T-helper 2 cell (primary cell): ENCODE results near the gene CD248.
A peak's percentile ranks its signal among the peaks of the same experiment; 100 is the strongest.

ENCODE experiments used
- DNase-seq, 5 experiments: peaks; one replicate each; pipeline versions ENCODE4 v3.0.0 to v3.0.0-alpha.2; 2012 to 2022

CD248 gene

GRCh38 chr11:66275984-66276612 is 40.7 kb downstream of the CD248 start:
- no peak for DNase-seq

- no peak for DNase-seq
Observed at GRCh38 chr11:66275396-66275795, 41.4 kb downstream of the CD248 start.

GRCh38 chr11:66274219-66274618 is 42.6 kb downstream of the CD248 start:
- no peak for DNase-seq

DNA sequence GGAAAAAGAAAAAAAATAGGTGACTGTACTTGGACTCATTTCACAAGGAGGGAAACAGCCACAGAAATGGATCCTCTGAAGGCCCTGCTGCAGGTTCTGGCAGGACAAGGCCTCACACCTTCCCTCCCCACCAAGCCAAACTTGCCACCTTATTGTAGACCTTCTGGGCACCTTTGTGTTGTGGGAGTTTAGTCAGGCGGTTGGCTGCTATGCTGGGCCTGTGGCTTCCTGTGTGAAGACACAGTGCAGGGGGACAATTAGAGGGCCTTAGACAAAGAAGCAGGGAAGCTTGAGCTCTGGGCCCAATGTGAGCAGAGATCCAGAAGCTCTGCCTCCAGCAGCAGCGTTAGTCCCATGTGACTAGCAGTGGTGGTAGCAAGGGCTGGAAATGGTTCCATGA is 44.2 kb downstream of the CD248 start:
- DNase-seq: peak in 1 of 5 experiments; percentile 65

GRCh38 chr11:66271816-66272215 is 45.0 kb downstream of the CD248 start:
- DNase-seq: no peak

DNA sequence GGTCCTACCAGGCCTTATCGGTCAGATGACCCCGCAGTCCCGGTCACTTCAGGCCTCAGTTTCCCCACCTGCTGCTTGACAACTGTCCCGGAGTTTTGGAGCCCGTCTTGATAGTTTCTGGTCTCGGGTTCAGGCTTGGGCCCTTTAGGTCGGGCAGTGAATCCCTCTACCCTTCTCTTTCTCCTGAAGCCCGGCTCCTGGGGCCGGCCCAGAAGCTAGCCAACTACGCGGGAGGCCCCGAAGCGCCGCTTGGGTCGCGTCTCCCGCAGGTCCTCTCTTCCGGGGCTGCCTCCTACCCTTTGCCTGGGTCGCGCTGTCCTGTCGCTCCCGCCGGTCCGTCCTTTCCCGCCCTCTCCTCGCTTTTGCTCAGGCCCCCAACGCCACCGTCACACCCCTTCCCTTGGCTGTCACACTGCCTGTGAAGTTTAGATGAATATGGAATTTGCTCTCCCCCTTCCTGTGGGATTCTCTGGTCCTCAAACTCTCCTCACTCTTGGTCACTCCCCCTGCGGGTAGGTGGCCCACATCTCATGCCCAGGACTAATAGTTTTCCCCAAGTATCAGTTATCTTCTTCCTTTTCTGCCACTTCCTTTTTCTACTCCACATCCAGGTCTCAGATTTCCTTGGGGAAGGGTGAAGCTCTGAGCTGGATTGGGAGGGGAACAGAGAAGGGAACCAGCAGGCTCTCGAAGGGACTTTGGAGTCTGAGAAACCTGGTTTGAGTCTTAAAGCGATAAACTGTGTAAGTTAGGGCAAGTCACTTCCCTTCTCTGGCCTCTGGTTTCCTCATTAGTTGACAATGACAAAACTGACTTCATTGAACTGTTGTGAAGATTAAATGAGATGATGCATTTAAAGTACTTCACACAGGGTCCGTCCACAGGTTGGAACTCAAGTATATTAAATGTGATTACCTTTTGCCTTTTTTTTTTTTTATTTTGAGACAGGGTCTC is 47.6 kb downstream of the CD248 start:
- peak in 1 of 5 experiments; percentile 50 for DNase-seq

- peak; percentile 99 to 100 (median 99) for DNase-seq
Observed at GRCh38 chr11:66268244-66268951, 48.4 kb downstream of the CD248 start, which contains the start of gene RAB1B. Gene RAB1B, plus strand, starts transcription at chr11:66268639. Its CDS starts 41 bp downstream, at chr11:66268680.

DNA sequence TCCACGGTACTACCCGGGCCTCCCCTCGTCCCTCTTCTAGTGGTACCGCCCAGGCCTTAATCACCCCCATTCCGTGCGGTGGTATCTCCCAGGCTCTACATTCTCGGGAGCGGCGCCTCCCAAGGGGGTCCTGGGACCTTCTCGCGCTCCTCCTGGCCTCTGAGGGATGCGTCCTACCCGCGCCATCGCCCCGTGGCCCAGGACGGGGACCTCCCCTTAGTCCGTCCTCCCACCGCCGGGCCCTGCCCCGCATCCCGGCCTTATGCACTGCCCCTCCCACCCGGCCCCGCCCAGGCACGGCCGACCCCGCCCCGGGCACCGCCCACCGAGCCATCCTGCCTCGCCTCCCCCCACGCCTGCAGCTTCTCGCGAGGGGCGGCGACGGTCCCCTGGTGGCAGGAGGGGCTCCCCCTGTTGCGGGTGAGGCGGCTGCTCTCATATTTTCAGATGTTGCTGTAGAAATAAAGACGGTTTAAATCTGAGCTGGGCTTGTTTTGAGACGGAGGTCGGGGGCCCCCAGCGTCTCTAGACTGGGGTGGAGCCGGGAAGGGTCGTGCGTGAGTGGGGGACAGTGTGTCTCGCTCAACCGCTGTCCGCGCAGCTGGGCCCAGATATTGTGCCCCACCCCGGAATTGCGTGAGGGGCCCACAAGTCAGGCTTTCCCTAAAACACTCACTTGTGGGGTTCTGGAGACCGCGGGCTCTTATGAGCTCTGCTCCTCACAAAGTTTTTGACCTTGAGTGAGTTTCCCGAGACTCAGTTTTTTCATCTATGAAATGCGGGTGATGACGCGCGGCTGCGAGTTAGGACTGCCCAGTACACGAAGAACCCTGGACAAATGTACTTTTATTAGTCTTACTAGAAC is 49.2 kb downstream of the CD248 start:
- peak; percentile 73 to 88 (median 81) for DNase-seq

- no peak for DNase-seq
Observed at GRCh38 chr11:66267039-66267378, 49.8 kb downstream of the CD248 start.

DNA sequence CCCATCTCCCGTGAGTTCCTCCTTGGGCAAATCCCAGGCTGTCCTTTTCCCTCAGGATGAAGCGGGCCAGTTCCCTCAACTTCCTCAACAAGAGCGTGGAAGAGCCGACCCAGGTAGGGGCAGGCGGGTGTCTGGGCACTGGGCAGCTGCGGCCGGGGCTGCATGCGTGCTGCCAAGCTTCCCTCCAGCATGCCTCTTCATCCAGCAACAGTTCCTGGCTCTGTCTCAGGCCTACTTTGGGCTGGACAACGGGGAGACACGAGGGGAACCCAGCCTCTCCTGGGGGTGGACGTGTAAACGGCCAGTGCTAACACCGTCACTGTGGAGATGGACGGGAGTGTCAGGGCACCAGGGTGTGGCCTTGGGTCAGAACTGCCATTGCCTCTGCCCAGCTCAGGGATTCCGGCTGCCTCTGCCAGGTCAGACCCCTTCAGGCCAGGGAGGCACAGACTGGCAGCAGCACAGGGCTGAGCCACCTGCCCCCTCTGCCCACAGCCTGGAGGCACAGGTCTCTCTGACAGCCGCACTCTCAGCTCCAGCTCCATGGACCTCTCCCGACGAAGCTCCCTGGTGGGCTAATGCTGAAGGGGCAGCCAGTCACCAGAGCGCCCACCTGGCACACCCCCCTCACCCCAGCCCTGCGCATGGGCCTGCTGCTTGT is 50.3 kb downstream of the CD248 start:
- DNase-seq: no peak

GRCh38 chr11:66265531-66266377 is 51.1 kb downstream of the CD248 start:
- DNase-seq: no peak

- DNase-seq: peak in 1 of 5 experiments; percentile 32
Observed at GRCh38 chr11:66264914-66265313, 51.9 kb downstream of the CD248 start.
